Measurements from ENCODE around the gene NPB. TPM values are rescaled to one million over a fixed set of nuclear protein-coding genes. Genes with fewer than 3 reads are reported as not detected.

NPB gene
- polyA plus RNA-seq, 1 donor from 2014 or later: 1.3 TPM

- TF ChIP-seq CTCF (IDR thresholded peaks at IDR 0.05; ENCODE audit: poor library complexity, severe bottlenecking) (no peak), REST (IDR thresholded peaks at IDR 0.05; ENCODE audit: borderline replicate concordance) (no peak), EZH2 (IDR thresholded peaks at IDR 0.05; ENCODE audit: borderline replicate concordance, insufficient read depth, low read length, poor library complexity, severe bottlenecking) (no peak)
- no peak overlapping the region for H3K27ac ChIP-seq (ENCODE audit: low read length)
- no peaks in the 10 kb centered on the region for H3F3A ChIP-seq (ENCODE audit: insufficient read depth, low read length, poor library complexity, severe bottlenecking)
- H3K9ac ChIP-seq (ENCODE audit: low read length): no peak overlapping the region
- no peaks in the 10 kb centered on the region for H3K36me3 ChIP-seq (ENCODE audit: insufficient read depth, low read length)
- H3K27me3 ChIP-seq (ENCODE audit: insufficient read depth, low read depth, low read length): no peaks in the 10 kb centered on the region
- H3K9me3 ChIP-seq (ENCODE audit: low read length): no peaks in the 10 kb centered on the region
- no peak overlapping the region for H3K4me2 ChIP-seq (ENCODE audit: low read length)
- H4K20me1 ChIP-seq (ENCODE audit: insufficient read depth): no peaks in the 10 kb centered on the region
- H2AFZ ChIP-seq (ENCODE audit: low read depth, low read length): no peak overlapping the region
- H3K79me2 ChIP-seq (replicated peaks; ENCODE audit: insufficient read depth, low read length): peaks cover 13% of the 10 kb centered on the region
- no peaks in the 10 kb centered on the region for H3K9me2 ChIP-seq (ENCODE audit: insufficient read depth, low read length)
- H3K4me3 ChIP-seq (ENCODE audit: low read length): no peak overlapping the region
Observed at GRCh38 chr17:81888105-81888987, 13.7 kb upstream of the NPB start.

GRCh38 chr17:81888988-81889595, 12.9 kb upstream of the NPB start:
- Histone ChIP-seq H2AFZ (ENCODE audit: low read depth, low read length) (no peak overlapping the region), H3K27ac (ENCODE audit: low read length) (no peak overlapping the region), H3K9me2 (ENCODE audit: insufficient read depth, low read length) (no peaks in the 10 kb centered on the region), H3K4me2 (ENCODE audit: low read length) (no peak overlapping the region), H3K36me3 (ENCODE audit: insufficient read depth, low read length) (no peaks in the 10 kb centered on the region), H3K9me3 (ENCODE audit: low read length) (no peaks in the 10 kb centered on the region), H3F3A (ENCODE audit: insufficient read depth, low read length, poor library complexity, severe bottlenecking) (no peaks in the 10 kb centered on the region), H3K79me2 (replicated peaks; ENCODE audit: insufficient read depth, low read length) (peaks cover 13% of the 10 kb centered on the region), H3K27me3 (ENCODE audit: insufficient read depth, low read depth, low read length) (no peaks in the 10 kb centered on the region), H3K4me3 (ENCODE audit: low read length) (no peak overlapping the region), H4K20me1 (ENCODE audit: insufficient read depth) (no peaks in the 10 kb centered on the region), H3K9ac (ENCODE audit: low read length) (no peak overlapping the region)
- TF ChIP-seq EZH2 (IDR thresholded peaks at IDR 0.05; ENCODE audit: borderline replicate concordance, insufficient read depth, low read length, poor library complexity, severe bottlenecking): no peak
- no peak for TF ChIP-seq REST (IDR thresholded peaks at IDR 0.05; ENCODE audit: borderline replicate concordance)
- TF ChIP-seq RAD21 (conservative IDR thresholded peaks at IDR 0.05): no peak
- no peak for TF ChIP-seq EP300 (conservative IDR thresholded peaks at IDR 0.05; ENCODE audit: poor library complexity, severe bottlenecking)
- no peak for TF ChIP-seq CTCF (IDR thresholded peaks at IDR 0.05; ENCODE audit: poor library complexity, severe bottlenecking)
- TF ChIP-seq SMC3 (conservative IDR thresholded peaks at IDR 0.05; ENCODE audit: poor library complexity): no peak
- no peak for TF ChIP-seq POLR2AphosphoS5 (IDR thresholded peaks at IDR 0.05)
- no peak for TF ChIP-seq TAF1 (IDR thresholded peaks at IDR 0.05; ENCODE audit: low read depth)
- no peak for TF ChIP-seq MXI1 (conservative IDR thresholded peaks at IDR 0.05; ENCODE audit: poor library complexity, severe bottlenecking)
